ENCODE results near the gene SERPINB13. TPM values are rescaled to one million over a fixed set of nuclear protein-coding genes. Genes with fewer than 3 reads are reported as not detected.

Gene SERPINB13
- total and polyA plus RNA-seq, 9 of the 15 experiments (the other 6 are each of a cell fraction or from before 2014, with no cell fraction given), result not detected

GRCh38 chr18:63567825-63568224, 19.3 kb upstream of the SERPINB13 start:
- FAIRE-seq (no peak), DNase-seq (ENCODE audit: extremely low read depth in 1 of 4, low spot score in 3 of 4) (no peak), ATAC-seq (no peak)
- no peak overlapping the region for H2AFZ ChIP-seq (ENCODE audit: low read depth, low read length)
- H3K4me2 ChIP-seq (ENCODE audit: insufficient read depth, low read length), result no peak overlapping the region
- no peaks in the 10 kb centered on the region for H3K4me1 ChIP-seq (replicated peaks in 1 of 2; ENCODE audit: control insufficient read depth in 2 of 2, insufficient read depth in 2 of 2, low read length in 2 of 2)
- ChIA-PET CTCF (ENCODE audit: low intra/inter-chr PET ratio) (no interaction called here), POLR2A (no interaction called here)
- TF ChIP-seq SETDB1 (IDR thresholded peaks at IDR 0.05; ENCODE audit: low read length) (no peak), POLR2H (tag; IDR thresholded peaks at IDR 0.05; ENCODE audit: low read depth) (no peak), ZEB2 (IDR thresholded peaks at IDR 0.05) (no peak), GTF2E2 (tag; IDR thresholded peaks at IDR 0.05) (no peak), EZH2 (IDR thresholded peaks at IDR 0.05; ENCODE audit: borderline replicate concordance, low read depth, low read length) (no peak), NR2F6 (CRISPR knock-in tag; IDR thresholded peaks at IDR 0.05) (no peak), CBX5 (IDR thresholded peaks at IDR 0.05; ENCODE audit: borderline replicate concordance, low read depth) (no peak), ZNF507 (tag; conservative IDR thresholded peaks at IDR 0.05) (no peak), ZBTB1 (CRISPR knock-in tag; IDR thresholded peaks at IDR 0.05; ENCODE audit: borderline replicate concordance, low read depth) (no peak), PRPF4 (IDR thresholded peaks at IDR 0.05; ENCODE audit: insufficient read depth, low read depth, low read length, poor library complexity, severe bottlenecking) (no peak), FOXJ2 (tag; IDR thresholded peaks at IDR 0.05) (no peak), NCOR1 (IDR thresholded peaks at IDR 0.05) (no peak)
- TF ChIP-seq, protein P1, sequence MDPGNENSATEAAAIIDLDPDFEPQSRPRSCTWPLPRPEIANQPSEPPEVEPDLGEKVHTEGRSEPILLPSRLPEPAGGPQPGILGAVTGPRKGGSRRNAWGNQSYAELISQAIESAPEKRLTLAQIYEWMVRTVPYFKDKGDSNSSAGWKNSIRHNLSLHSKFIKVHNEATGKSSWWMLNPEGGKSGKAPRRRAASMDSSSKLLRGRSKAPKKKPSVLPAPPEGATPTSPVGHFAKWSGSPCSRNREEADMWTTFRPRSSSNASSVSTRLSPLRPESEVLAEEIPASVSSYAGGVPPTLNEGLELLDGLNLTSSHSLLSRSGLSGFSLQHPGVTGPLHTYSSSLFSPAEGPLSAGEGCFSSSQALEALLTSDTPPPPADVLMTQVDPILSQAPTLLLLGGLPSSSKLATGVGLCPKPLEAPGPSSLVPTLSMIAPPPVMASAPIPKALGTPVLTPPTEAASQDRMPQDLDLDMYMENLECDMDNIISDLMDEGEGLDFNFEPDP (CRISPR knock-in tag; IDR thresholded peaks at IDR 0.05), result no peak
- no peaks in the 10 kb centered on the region for H3K79me2 ChIP-seq (ENCODE audit: control insufficient read depth, insufficient read depth, low read length)
- H3K27me3 ChIP-seq (ENCODE audit: control insufficient read depth in 2 of 2, insufficient read depth in 2 of 2, low read length in 2 of 2), result no peaks in the 10 kb centered on the region
- H3K27ac ChIP-seq (ENCODE audit: extremely low read depth, low read depth, low read length), result no peak overlapping the region
- H3K36me3 ChIP-seq (ENCODE audit: control insufficient read depth, insufficient read depth, low read length), result no peaks in the 10 kb centered on the region
- no TSS peak for BruUV-seq (replicated peaks)
- H3K9me3 ChIP-seq (replicated peaks; ENCODE audit: control insufficient read depth, insufficient read depth, low read depth, low read length), result no peaks in the 10 kb centered on the region
- in situ Hi-C loops (cut with MboI) (no loop called here), intact Hi-C loops (cut with micrococcal nuclease) (no loop called here)
- H3K4me3 ChIP-seq, result no peak overlapping the region
- H3K9ac ChIP-seq (ENCODE audit: insufficient read depth in 1 of 2, low read depth in 2 of 2, low read length in 2 of 2), result no peak overlapping the region
- H3K9me1 ChIP-seq (ENCODE audit: control insufficient read depth, insufficient read depth, low read length), result no peaks in the 10 kb centered on the region
- WGBS (ENCODE audit: insufficient coverage, low coverage, missing lambda C conversion rate), result 0% methylated on average over 6 of the region's 9 CpGs
- H4K20me1 ChIP-seq (replicated peaks; ENCODE audit: control insufficient read depth, insufficient read depth, low read length), result no peaks in the 10 kb centered on the region

All from K562 (cell line).